ENCODE data around the gene PLA2G2A.

- TF ChIP-seq CTCF (IDR thresholded peaks at IDR 0.05; ENCODE audit: insufficient read depth, low read length) (no peak), SPI1 (IDR thresholded peaks at IDR 0.05; ENCODE audit: borderline replicate concordance, low read depth) (no peak), POLR2AphosphoS5 (IDR thresholded peaks at IDR 0.05; ENCODE audit: low read depth) (no peak), REST (IDR thresholded peaks at IDR 0.05; ENCODE audit: insufficient replicate concordance, low read depth) (no peak)
These were observed 29.8 kb upstream of the PLA2G2A start for GRCh38 chr1:20009212-20009611.
